Stimulated activated CD4-positive, alpha-beta T cell treated with anti-CD3 and anti-CD28 coated beads, Interleukin-12 subunit alpha, Interleukin-12 subunit beta, amount 100 ng/mL, for 4 hours (primary cell): Measurements from ENCODE around the gene TXLNB.
"Not testable (repeated sequence)": the region's sequence is repeated elsewhere in the genome, so short reads cannot be mapped to it uniquely, and the experiment has no call there.

Source experiments
- DNase-seq: peaks from one replicate; pipeline ENCODE4 v3.0.0-alpha.2; 2020

TXLNB gene

DNA sequence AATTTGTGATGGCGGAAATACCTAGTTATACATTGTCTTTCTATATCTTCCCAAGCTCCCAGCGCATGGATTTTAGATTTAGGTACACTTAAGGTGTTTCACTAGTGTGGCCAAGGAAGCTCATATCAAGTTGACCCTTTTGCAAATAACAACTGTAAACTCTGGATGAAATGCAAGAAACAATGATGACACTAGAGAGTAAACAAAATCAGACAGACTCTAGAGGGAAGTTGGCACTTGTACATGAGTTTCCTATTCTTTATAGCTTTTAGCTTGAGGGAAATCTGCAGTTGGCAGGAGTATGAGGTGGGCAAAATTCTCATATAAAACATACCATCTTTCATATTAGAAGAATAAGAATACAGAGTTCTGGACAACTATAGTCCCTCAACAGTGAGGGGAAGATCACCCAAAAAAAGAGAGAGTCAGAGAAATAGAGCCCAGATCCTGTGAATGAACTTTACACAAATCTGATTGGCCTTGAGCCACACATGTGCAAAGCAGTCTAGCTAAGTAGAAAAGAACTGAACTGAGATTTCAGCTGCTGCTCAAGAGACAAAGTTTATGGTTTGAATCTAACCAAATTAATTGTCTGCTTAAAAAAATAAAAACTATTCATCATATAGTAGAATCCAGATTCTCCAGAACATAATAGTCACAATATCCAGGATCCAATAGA lies 26.1 kb downstream of the TXLNB start:
- DNase-seq: no peak

DNA sequence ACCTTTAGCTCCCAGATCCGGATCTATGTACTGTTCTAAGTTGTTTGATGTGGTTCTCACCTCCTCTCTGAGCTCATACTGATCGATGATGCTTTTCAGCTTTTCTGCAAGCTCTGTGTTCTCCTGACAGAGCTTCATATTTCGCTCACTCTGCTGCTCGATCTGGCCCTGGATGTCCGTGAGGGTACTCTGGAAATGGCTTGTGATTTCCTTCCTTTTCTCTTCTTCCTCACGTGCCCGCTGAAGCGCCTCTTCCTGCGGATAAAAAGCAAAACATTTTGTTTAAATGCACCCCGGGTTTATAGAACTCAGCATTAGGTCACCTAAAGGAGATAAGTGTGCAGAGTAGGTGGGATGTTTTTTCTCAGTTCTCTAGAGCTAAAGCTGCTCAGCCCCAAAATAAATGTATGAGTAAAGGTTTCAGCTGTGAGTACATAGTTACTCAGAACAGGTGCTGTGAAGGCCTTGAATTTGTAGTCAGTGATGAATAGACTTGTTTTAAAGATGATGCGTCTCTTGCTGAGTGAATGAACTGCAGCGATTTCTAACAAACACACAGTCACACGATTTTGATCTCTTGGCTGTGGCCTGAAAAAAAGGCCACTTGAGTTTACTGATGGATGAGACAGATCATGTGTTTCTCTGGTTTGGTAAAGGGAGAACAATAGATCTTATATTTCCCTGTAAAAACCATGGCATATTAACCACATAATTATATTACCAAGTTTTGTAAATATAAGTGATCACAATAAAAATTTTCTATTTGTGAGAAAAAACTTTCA lies 29.1 kb downstream of the TXLNB start:
- peak; percentile 24 for DNase-seq

DNA sequence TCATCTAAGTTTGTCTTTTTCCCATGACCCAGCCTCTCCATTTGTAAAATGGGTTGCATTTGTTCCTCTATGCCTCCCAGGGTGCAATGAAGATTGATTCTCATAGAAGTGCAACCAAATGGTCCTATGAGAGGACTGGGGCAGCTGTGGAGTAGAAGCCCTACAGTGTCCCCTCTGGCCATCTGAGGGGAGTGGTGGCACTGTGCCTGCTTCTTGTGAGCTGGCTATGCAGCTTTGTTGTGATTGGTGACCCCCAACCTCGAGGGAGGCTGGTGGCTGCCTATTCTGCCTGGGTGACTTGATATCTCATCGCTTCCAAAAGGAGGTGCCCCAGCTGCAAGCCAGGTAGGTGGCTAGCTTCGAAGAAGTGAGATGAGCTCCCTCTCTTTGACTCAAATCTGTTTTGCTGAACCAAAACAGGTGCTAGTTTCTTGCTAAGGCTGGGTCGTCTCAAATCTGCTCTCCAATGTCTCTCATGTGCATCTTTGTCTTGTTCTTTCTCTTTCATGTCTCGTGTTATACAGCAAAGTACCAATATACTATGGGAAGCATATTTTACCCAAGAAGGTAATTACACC lies 33.9 kb downstream of the TXLNB start:
- DNase-seq: no peak

DNA sequence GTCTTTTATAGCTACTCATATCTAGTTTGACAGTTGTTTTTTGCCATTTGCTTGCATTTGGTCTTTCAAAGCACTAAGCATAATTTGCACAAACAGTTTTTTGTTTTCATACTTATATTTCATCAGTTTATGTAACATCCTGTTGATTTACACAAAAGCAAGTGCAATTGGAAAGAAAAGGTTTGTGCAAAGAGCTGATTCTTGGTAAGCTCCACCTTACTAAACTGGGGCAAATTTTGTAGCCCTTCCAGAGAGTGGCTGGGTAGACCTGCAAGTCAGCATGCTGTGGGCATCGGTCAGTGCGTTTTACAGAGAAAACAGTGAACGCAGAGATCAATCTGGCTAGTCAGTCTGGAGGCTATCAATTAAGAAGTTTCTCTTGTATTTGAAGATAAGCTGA lies 34.5 kb downstream of the TXLNB start:
- no peak for DNase-seq

DNA sequence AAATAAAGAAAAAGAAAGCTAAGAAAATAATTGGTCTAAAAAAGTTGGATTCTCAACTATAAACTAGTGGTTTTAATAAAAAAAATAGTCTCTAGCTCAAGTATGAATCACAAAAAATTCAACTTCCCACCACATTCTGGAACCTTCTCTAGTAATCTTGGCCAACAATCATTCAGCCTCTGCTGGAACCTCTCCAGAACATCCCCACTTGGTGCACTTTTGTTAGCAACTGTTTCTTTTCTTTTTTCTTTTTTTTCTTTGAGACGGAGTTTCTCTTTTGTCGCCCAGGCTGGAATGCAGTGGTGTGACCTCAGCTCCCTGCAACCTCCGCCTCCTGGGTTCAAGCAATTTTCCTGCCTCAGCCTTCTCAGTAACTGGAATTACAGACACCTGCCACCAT lies 35.7 kb downstream of the TXLNB start:
- no peak for DNase-seq

DNA sequence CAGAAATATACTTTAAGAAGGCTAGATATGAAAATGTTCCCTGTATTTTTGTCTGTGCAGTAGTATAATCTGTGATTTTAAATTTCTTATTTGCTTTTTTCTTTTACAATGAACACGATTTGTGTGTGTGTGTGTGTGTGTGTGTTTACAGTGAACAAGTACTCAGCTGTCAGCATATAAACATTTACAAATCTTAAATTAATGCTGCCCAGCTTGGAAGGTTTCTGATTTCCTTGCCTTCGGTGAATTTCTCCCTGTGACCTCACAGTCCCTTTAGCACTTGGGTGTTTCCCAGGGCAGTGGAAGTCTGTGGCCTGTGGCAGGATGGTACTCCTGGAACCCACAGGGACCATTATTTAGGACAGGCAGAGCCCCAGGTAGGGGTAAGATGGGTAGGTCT lies 37.6 kb downstream of the TXLNB start:
- no peak for DNase-seq

DNA sequence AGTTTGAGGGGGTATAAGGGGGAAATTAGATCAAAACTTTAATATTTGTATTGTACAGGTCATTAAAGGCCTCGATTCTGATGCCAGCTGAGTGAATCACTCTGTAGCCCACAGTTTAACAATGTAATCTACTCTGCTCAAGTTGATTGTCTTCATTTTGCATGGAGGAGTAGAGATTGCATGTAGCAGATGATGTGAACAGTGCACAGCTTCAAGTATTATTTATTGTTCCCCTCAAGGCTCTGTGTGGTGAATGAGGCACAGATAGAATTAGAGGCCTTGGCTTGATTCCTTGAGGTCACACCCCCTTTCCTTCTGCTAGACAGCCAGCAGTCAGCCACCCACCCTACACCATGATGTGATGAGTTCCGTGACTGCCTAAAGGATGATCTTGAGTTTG lies 38.1 kb downstream of the TXLNB start:
- no peak for DNase-seq

DNA sequence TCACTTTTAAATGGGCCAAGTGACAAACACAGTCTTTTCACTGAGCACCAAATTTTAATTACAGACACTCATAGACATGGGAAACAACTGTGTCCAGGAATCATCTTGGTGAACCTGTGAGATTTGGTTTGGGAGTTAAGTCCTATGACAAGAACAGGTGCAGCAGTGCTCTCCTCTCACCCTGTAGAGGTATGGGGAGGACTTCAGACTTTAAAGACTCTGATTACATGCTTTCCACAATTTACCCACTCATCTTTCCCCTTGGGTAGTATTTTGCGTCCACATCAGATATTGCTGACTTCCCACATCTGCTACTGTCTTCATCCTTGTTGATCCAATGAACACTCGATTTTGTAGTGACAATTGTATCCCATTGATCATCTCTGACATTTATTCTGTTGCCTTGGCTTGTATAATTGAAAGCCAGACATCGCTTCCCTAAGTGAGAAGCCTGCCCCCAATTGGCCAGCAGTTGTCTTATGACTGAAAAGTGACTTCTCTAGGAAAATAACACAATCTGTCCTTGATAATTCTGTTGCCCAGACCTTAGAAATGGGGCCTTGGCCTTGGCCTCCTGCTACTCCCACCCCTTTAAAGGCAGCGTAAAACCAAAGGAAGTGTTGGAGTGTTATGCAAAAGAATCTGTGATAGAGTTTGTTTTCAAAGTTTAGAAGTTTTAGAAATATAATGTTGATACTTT lies 40.0 kb downstream of the TXLNB start:
- no peak for DNase-seq

DNA sequence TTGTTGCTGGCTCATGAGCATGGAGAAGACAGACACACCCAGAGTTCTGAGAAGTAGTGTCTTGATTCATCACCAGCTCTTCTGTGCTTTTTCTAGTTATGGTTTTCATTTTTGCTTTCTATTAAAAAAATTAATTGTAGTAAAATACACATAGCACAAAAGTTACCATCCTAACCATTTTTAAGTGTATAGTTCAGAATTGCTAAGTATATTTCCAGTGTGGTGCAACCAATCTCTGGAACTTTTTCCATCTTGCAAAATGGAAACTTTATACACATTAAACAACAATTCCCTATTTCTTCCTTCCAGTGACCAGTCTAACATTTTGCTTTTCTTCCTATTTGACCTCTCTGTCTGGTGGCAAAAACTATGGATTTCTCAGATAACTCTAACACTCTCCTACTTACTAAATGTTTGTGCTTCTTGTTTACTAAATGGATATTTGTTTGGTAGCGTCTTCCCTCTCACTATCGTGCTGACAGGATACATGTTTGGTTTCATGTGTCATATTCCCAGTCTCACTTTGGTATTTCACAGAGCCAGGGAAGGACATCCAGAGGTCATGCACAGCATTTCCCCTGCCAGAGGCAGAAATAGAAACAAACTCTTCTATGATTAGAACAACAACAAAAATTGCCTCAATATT lies 40.6 kb downstream of the TXLNB start:
- no peak for DNase-seq

DNA sequence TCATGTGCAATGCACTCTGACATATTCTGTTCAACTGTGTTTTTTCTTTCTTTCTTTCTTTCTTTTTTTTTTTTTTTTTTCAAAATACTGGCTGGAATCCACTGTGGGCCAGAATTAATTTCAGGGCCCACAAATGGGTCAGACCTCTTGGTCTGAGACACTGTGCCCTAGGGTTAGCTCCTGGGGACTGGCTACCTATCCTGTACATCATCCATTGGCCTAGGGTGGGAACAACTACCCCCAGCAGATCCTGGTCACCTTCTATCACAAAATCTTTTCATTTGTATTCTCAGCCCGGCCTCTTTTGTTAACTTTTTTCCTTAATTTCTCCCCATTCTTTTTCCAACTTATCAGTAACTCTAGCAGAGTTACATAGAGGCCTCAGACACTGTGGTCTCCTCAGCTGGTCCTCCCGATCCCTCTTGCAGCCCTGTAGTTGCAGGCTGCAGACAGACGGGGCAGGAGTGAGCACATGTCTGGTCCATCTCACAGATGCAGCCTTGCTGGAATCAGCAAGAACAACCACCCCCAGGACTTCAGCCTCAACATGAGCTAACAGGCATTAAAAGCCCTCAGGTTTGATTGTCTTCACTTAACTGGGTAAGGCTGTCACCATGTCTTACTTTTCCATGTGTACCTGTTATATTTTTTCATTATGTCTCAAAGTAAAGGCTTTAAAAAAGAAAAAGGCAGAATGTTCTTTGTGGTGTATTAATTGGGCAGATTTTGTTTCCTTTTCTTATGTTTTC lies 41.3 kb downstream of the TXLNB start:
- DNase-seq: peak; percentile 25

DNA sequence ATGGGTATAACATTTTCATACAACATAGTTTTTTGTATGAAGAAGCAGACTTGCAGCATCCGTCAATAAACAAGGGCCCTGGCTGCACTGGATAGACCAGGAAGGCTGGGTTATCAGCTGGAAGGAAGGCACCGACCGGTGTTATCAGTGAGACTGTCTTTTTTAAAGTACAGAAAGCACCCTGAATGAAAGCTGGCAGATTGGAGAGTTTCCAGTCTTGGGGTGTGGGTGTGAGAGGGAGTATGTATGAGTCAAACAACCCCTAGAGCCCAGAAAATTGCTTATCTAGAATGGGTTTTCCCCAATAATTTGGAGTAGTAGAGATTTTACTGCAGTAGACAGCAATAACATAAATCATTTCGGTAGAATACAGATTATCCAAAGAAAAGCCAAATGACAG lies 42.4 kb downstream of the TXLNB start:
- peak; percentile 29 for DNase-seq

DNA sequence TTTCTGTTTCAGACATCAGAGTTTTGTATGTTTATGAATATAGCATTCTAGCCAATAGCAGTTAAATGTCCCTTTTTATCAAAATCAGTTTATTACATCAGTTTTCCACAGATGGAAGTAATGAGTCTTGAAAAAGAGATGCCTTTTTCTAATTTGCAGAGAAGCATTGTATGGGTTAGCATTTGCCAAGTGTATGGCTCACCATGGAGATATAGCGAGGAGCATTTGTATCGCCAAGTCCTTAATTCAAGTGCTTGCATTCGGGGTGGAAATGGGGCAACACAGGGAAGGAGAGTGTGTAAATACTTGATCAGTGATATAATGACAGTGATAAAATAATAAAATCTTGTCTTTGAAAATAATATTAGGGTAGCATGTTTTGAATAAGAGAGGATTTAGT lies 42.9 kb downstream of the TXLNB start:
- no peak for DNase-seq

DNA sequence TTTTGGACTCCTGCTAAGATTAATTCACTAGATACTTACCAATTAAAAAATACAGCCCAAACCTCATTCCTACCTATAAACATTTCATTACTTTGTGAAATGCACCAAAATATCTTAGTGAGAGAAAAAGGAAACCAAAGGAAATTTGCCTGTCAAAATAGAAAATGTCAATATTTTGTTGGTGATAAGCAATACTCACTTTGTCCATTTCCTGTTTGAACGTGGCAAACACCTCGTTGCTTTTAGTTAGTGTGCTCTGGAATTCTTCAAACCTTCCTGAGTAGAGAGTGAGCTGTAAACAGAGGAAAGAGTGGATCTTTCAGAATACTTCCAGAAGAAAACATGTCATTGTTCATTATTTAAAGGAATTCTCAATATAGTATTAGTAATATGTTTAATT lies 44.2 kb downstream of the TXLNB start:
- DNase-seq: no peak

DNA sequence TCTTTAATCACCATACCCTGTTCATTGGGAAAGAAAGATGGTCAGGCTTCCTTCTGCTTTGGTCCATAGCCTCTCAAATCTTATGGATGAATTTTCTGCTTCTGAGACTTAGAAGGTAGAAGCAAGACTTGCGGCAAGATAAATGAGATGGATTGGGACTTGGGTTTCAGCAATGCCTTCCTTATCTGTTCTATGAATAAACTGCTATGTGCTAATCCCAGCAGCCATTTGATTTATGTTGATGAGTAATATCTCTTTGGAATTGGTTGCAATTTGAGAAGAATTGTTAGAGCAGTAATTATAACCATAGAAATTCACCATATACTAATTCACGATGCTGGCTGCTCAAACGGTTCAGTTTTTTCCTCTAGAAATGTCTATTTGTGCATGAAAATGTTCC lies 48.3 kb downstream of the TXLNB start:
- no peak for DNase-seq

DNA sequence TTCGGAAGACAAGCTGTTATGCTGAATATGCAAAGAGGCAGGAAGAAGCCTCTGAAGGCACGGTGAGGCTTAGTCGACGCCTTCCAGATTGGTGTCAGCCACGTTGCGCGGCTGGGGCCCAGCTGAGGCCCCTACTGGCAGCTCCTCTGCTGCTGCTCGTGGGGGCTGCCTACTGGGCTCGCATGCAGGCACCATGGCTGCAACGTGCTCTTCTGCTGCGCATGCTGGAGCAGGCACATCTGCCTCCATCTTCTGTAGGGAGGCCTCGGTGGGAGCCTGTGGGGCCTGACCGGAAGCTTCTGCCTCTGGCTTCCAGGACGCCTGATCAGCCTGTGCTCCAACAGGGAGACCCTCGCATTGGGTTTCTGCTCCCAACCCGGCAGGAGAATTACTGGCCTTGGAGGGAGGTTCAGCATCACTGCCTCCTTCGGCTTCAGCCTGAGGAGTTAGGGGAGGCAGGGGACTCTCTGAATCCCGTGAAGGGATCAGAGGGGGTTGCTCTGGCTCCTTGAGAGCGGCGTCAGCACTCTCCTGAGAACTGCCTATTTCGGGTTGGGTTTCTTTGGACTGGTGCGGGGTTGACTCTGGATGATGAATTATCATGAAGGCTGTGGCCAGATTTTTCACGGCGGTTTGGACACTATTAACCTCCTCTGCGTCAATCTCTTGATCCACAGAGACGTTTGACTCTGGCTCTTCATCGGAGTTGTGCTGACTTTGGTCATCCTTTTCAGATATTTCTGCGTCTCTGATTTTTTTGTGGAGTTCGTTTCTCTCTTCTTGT lies 49.1 kb downstream of the TXLNB start:
- no peak for DNase-seq

DNA sequence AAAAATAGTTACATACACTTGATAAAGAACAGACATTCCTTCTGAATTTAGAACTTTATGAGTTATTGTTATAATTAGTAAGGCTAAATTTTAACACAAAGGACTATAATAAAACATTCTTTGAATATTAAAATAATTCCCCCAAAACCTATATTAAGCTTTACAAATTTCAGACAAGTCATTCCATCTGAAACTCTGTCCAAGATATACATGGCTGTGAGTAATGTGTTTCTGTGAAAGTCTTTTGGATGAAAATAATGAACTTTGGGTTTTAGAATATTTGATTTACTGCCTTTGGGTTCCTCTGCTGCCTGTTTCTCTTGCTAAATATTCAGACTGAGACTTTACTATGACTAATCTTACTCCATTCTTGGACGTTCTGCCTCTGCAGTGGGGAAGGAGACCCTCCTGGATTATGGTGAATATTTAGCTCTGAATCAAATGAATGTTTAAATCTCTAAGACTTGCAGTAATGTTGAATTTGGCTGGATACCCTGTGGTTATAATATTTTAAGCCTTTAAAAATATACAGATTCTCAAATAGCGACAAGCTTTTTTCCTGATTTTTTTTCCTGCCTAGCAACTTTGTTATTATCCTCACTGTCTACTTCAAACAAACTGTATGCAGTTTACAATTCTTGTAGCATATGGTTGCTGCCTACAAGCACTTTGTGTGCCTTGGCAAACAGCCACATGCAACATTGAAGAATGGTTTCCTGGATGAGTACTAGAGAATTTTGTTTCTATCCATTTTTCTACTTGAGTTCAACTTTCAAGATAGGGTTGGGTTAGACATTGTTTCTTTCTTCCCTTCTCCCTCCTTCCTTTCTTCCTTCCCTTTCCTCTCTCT lies 51.4 kb downstream of the TXLNB start:
- DNase-seq: no peak

DNA sequence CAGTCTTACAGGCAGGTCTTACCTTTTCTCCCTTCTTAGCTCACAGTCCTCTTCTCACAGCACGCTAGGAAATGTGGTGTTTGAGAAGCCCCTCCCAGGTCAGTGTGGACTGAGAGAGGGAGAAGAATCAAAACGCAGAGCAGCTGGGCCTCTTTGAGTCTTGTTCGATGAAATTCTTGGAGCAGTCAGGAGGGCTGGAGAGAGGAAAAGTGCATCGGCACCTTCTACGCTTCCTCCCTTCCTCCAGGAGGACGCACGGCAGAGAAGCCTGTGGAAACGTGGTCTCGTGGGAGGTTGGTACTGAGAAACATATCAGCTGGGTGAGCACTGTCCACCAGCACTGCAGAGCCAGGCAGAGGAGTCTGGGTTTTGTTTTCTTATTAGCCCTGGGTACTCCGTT lies 52.7 kb downstream of the TXLNB start:
- no peak for DNase-seq

DNA sequence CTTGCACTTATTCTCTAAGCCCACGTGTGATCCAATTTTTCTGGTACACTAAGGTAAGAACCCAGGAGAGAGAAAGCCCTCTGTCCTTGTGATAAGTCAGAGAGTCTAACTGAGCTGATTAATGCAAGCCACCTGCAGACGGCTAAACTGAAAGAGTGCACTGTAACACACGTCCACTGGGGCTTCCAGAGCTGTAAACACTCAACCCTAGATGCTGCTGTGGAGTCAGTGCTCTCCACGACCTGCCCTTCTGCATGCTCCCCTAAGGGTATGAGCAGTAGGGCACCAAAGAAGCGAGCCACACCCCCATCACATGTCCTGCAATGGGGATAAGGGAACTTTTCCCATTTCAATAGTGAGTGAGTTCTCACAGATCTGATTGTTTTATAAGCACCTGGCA lies 55.7 kb downstream of the TXLNB start:
- DNase-seq: no peak

DNA sequence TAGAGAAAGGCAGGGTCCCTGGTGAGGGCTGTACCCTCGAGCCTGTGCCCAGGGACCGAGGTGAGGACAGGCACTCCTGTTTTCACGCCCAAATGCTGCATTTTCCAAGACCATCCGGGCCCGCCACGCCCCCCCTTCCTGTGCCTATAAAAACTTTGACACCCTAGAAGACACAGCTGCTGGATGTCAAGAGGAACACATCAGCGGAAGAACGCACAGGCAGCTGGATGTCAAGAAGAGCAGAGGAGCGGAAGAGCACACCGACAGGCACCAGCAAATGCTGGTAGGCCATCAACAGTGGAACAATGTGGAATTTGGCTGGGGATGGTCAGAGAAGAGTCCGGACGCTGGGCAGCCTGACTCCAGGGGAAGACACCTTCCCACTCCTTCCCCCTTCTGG lies 56.1 kb downstream of the TXLNB start:
- no peak for DNase-seq

DNA sequence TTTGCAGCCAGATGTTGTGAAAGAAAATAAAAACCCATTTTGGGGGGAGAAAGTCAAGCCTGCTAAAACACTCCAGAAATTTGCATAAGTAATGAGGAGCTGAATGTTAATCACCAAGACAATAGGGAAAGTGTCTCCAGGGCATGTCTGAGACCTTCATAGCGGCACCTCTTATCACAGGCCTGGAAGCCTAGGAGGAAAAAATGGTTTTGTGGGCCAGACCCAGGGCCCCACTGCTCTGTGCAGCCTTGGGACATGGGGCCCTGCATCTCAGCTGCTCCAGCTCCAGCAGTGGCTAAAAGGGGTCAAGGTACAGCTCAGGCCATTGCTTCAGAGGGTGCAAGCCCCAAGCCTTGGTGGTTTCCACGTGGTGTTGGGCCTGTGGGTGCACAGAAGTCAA lies 57.6 kb downstream of the TXLNB start:
- not testable (repeated sequence) for DNase-seq

DNA sequence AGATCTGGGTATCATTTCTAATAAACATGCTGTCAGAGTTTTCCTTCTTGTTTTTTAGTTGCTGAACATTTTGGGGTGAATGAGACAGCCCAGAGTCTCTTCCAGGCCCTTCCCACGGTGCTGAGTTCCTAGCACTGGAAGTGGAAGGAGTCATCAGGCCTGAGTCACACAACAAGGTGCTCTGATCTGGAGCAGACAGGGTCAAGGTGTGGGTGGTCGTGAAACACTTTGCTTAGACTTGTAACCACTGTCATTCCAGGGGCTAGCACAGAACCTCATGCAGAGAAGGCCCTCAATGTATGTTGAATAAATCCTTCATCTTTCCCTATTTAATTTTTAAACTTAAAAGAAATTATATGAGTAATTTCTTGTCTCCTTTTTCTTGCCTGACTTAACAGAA lies 60.6 kb downstream of the TXLNB start:
- DNase-seq: no peak
